PC-9 (cell line): ENCODE measurements around the gene LIG4. TPM values are rescaled to one million over a fixed set of nuclear protein-coding genes. Genes with fewer than 3 reads are reported as not detected.

Experiments
- BruUV-seq: library from RNA; stranded (reverse); fragments of 400-500 nt; replicated peaks from 2 replicates; lab custom pipeline; 2021; lab: Mats Ljungman, UMichigan
- CTCF ChIA-PET: fragments of 300-600 bp; sonication (Branson Sonifier 250); formaldehyde crosslinking; loops from one replicate; lab custom pipeline; 2022; ENCODE audit warnings: antibody characterized with exemption; lab: Charles Lee
- POLR2A ChIA-PET: fragments of 300-600 bp; sonication (Branson Sonifier 250); formaldehyde crosslinking; loops from one replicate; lab custom pipeline; 2022; ENCODE audit warnings: antibody characterized with exemption; ENCODE audit not compliant: unreplicated experiment; lab: Charles Lee
- DNase-seq, 2 experiments: peaks; one replicate each; pipeline versions ENCODE4 v3.0.0 to v3.0.0-alpha.2; 2015 to 2022; ENCODE audit warnings: mixed read lengths in 1 of 2
- H2AFZ ChIP-seq: fragments of 200-600 bp; sonication (generic); 2 replicates; pipeline ENCODE4 v1.8.1; 2017; ENCODE audit warnings: antibody characterized with exemption
- H3F3A ChIP-seq: fragments of 200-600 bp; sonication (generic); 2 replicates; pipeline ENCODE4 v1.8.1; 2017; ENCODE audit warnings: antibody characterized with exemption, mild to moderate bottlenecking, low read depth; ENCODE audit not compliant: insufficient read depth
- H3K27ac ChIP-seq: fragments of 200-600 bp; sonication (generic); 2 replicates; pipeline ENCODE4 v1.6.1; 2016; ENCODE audit warnings: mixed run types
- H3K27me3 ChIP-seq: fragments of 200-600 bp; sonication (generic); 2 replicates; pipeline ENCODE4 v1.6.1; 2016; ENCODE audit warnings: low read depth, mixed run types; ENCODE audit not compliant: insufficient read depth
- H3K36me3 ChIP-seq: fragments of 200-600 bp; sonication (generic); 2 replicates; pipeline ENCODE4 v1.6.1; 2016; ENCODE audit warnings: low read depth, mixed run types
- H3K4me1 ChIP-seq: fragments of 200-600 bp; sonication (generic); replicated peaks from 2 replicates; pipeline ENCODE4 v1.6.1; 2016; ENCODE audit warnings: mixed run types; ENCODE audit not compliant: insufficient read depth
- H3K4me2 ChIP-seq: fragments of 200-600 bp; sonication (generic); 2 replicates; pipeline ENCODE4 v1.6.1; 2017; ENCODE audit warnings: mixed run types
- H3K4me3 ChIP-seq: fragments of 200-600 bp; sonication (generic); 2 replicates; pipeline ENCODE4 v1.6.1; 2016; ENCODE audit warnings: mixed run types
- H3K79me2 ChIP-seq: fragments of 200-600 bp; sonication (generic); 2 replicates; pipeline ENCODE4 v1.6.1; 2017; ENCODE audit warnings: low read depth, mixed run types
- H3K9me2 ChIP-seq: fragments of 200-600 bp; sonication (generic); 2 replicates; pipeline ENCODE4 v1.8.1; 2017; ENCODE audit warnings: mild to moderate bottlenecking; ENCODE audit not compliant: insufficient read depth
- H3K9me3 ChIP-seq: fragments of 200-600 bp; sonication (generic); 2 replicates; pipeline ENCODE4 v1.8.1; 2016; ENCODE audit warnings: low read depth; ENCODE audit not compliant: insufficient read depth
- H4K20me1 ChIP-seq: fragments of 200-600 bp; sonication (generic); 2 replicates; pipeline ENCODE4 v1.8.1; 2017; ENCODE audit not compliant: insufficient read depth
- EZH2 ChIP-seq: fragments of 200-600 bp; sonication (generic); IDR thresholded peaks from 2 replicates; pipeline ENCODE4 v1.8.0; 2017; ENCODE audit warnings: antibody characterized with exemption, low read depth
- intact Hi-C: fragments of 100-400 bp; cut with micrococcal nuclease; formaldehyde crosslinking; loops from one replicate; pipeline ENCODE4 v1.10.0; 2022; ENCODE audit not compliant: unreplicated experiment
- total RNA-seq: library from RNA; stranded (reverse); gene quantifications from 2 replicates; pipeline ENCODE4 v1.2.3, GENCODE V29; 2021
- TF ChIP-seq, protein P1 (sequence below): fragments of 200-600 bp; sonication (generic); conservative IDR thresholded peaks from 2 replicates; pipeline ENCODE4 v1.6.1; 2017; ENCODE audit warnings: mixed run types, antibody characterized with exemption, mild to moderate bottlenecking, moderate library complexity

LIG4 gene
- total RNA-seq, 1 experiment from 2014 or later, result 9.1 TPM

DNA sequence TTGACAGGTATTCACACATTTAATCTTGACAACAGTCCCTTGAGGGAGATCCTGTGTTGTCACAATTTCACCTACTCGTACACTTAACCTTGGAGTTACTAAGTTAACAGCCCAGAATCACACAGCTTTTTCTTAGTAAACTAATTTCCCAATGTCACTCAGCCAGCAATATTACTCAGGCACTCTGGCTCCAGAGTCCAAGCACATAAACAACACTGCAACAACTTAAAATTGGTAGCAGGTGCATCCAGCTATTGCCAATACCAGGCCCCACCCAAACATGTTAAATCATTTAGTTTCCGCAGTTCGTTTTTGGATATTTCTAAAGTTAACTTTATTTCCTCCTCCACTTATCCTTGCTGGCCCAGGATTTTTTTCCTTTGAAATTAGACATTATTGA, 32.7 kb downstream of the LIG4 start:
- H3K4me1 ChIP-seq, result no peaks in the 10 kb centered on the region
- no peaks in the 10 kb centered on the region for H3K9me3 ChIP-seq
- no peak overlapping the region for H3K4me3 ChIP-seq
- no TSS peak for BruUV-seq
- ChIA-PET POLR2A (no interaction called here), CTCF (no interaction called here)
- DNase-seq, result no peak
- H3F3A ChIP-seq, result no peaks in the 10 kb centered on the region
- H3K27ac ChIP-seq, result no peak overlapping the region
- H3K4me2 ChIP-seq, result no peak overlapping the region
- no peak overlapping the region for H2AFZ ChIP-seq
- no peaks in the 10 kb centered on the region for H3K27me3 ChIP-seq
- H3K9me2 ChIP-seq, result no peaks in the 10 kb centered on the region
- H3K79me2 ChIP-seq, result no peaks in the 10 kb centered on the region
- H4K20me1 ChIP-seq, result no peaks in the 10 kb centered on the region
- no peaks in the 10 kb centered on the region for H3K36me3 ChIP-seq
- no peak for TF ChIP-seq EZH2
- TF ChIP-seq, protein P1, sequence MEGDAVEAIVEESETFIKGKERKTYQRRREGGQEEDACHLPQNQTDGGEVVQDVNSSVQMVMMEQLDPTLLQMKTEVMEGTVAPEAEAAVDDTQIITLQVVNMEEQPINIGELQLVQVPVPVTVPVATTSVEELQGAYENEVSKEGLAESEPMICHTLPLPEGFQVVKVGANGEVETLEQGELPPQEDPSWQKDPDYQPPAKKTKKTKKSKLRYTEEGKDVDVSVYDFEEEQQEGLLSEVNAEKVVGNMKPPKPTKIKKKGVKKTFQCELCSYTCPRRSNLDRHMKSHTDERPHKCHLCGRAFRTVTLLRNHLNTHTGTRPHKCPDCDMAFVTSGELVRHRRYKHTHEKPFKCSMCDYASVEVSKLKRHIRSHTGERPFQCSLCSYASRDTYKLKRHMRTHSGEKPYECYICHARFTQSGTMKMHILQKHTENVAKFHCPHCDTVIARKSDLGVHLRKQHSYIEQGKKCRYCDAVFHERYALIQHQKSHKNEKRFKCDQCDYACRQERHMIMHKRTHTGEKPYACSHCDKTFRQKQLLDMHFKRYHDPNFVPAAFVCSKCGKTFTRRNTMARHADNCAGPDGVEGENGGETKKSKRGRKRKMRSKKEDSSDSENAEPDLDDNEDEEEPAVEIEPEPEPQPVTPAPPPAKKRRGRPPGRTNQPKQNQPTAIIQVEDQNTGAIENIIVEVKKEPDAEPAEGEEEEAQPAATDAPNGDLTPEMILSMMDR, result no peak
- intact Hi-C loops, result no loop called here

DNA sequence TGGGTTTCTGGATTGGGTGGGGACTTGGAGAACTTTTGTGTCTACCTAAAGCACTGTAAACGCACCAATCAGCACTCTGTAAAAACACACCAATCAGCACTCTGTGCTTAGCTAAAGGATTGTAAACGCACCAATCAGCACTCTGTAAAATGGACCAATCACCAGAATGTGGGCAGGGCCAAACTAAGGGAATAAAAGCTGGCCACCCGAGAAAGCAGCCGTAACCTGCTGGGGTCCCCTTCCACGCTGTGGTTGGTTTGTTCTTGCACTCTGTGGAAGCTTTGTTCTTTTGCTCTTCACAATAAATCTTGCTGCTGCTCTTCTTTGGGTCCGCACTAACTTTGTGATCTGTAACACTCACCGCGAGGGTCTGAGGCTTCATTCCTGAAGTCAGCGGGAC, 37.3 kb downstream of the LIG4 start:
- H3K27me3 ChIP-seq, result no peaks in the 10 kb centered on the region
- H2AFZ ChIP-seq, result no peak overlapping the region
- H3K27ac ChIP-seq, result no peak overlapping the region
- no peaks in the 10 kb centered on the region for H3F3A ChIP-seq
- ChIA-PET POLR2A (no interaction called here), CTCF (interaction anchor here (0.5 kb wide), 1 partner anchor 758 kb away, joined by 5 read pairs; no protein-coding TSS in a partner anchor)
- no peaks in the 10 kb centered on the region for H3K9me2 ChIP-seq
- BruUV-seq, result no TSS peak
- H3K4me2 ChIP-seq, result no peak overlapping the region
- no peak for DNase-seq
- intact Hi-C loops, result no loop called here
- no peaks in the 10 kb centered on the region for H3K79me2 ChIP-seq
- H3K4me3 ChIP-seq, result no peak overlapping the region
- no peaks in the 10 kb centered on the region for H4K20me1 ChIP-seq
- TF ChIP-seq EZH2, result no peak
- TF ChIP-seq, protein P1, result no peak
- no peaks in the 10 kb centered on the region for H3K4me1 ChIP-seq
- no peaks in the 10 kb centered on the region for H3K36me3 ChIP-seq
- no peaks in the 10 kb centered on the region for H3K9me3 ChIP-seq

DNA sequence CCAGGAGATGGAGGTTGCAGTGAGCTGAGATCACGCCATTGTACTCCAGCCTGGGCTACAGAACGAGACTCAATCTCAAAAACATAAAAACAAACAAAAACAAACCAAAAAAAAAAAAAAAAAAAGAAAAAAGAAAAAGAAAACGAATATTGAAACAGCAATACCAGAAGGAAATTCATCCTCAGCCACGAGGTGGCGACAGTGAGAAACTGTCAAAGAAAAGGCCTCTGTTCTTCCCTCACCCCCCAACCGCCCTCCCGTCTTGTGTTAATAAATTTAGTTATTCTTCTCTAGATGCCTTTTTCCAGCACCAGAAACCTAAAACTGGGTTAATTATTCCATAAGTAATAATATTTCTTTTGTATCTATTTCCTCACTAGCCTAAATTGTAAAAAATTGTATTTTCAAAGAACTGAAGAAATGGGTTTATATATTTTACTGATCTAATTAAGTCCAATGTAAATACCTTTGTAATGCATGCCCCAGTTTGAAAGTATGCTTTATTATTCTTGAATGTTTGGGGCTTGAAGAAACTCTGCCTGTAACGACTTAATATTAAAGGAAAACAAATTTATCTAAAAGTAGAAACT, 38.6 kb downstream of the LIG4 start:
- Histone ChIP-seq H3F3A (no peaks in the 10 kb centered on the region), H2AFZ (no peak overlapping the region), H3K9me2 (no peaks in the 10 kb centered on the region), H3K9me3 (no peaks in the 10 kb centered on the region), H3K4me3 (no peak overlapping the region), H3K79me2 (no peaks in the 10 kb centered on the region), H4K20me1 (no peaks in the 10 kb centered on the region), H3K27me3 (no peaks in the 10 kb centered on the region), H3K36me3 (no peaks in the 10 kb centered on the region), H3K4me2 (no peak overlapping the region), H3K4me1 (no peaks in the 10 kb centered on the region), H3K27ac (no peak overlapping the region)
- peak in 1 of 2 experiments; percentile 30 for DNase-seq
- TF ChIP-seq EZH2, result no peak
- TF ChIP-seq, protein P1, result peak; percentile 77
- intact Hi-C loops, result no loop called here
- CTCF ChIA-PET, result no interaction called here
- POLR2A ChIA-PET, result no interaction called here
- BruUV-seq, result no TSS peak
